ENCODE results near the gene EPB41L4B.

The EPB41L4B gene

DNA sequence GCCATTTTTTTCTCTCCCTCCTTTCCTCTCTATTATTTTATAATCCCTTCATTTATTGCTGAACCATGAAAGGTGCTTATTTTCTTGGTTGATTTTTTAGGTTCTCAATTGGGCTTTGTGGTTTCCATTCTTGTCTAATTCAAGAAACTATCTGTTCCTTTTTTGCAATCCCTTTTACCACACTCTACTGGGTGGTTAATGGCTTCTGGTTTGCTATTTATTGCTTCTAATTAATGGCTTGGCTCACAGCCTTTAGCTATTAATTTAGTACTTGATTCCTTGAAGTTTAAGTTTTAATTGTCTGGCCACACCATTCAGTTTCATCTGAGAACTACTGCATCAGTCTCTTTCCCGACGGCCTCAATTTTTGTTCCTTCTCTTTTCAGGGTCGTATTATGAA lies 159.4 kb downstream of the EPB41L4B start:
- Histone ChIP-seq H4K8ac (ENCODE audit: low read length) (no peak overlapping the region), H2AFZ (ENCODE audit: low read depth, low read length) (no peak overlapping the region), H3K9me3 (ENCODE audit: control insufficient read depth, low read length) (peaks cover 11% of the 10 kb centered on the region), H3K4me1 (ENCODE audit: control insufficient read depth, insufficient read depth, low read depth, low read length) (no peaks in the 10 kb centered on the region), H4K91ac (ENCODE audit: low read length) (no peak overlapping the region), H3K4me2 (ENCODE audit: low read length, poor library complexity, severe bottlenecking) (no peak overlapping the region), H2BK120ac (ENCODE audit: low read depth, low read length) (no peak overlapping the region), H3K23ac (ENCODE audit: low read length in 2 of 2) (no peak overlapping the region), H3K36me3 (ENCODE audit: control insufficient read depth in 1 of 2, insufficient read depth in 2 of 2, low read depth in 1 of 2, low read length in 2 of 2) (no peaks in the 10 kb centered on the region), H3K18ac (ENCODE audit: low read depth in 1 of 2, low read length in 2 of 2) (no peak overlapping the region), H3K27ac (ENCODE audit: low read length, poor library complexity, severe bottlenecking) (no peak overlapping the region), H2BK5ac (ENCODE audit: low read depth, low read length, poor library complexity, severe bottlenecking) (no peak overlapping the region), H3K4me3 (ENCODE audit: insufficient read depth in 1 of 2, low read depth in 1 of 2, low read length in 2 of 2) (no peak overlapping the region), H2BK15ac (ENCODE audit: low read depth, poor library complexity, severe bottlenecking) (no peak overlapping the region), H3K9ac (ENCODE audit: low read length) (no peak overlapping the region), H2AK5ac (ENCODE audit: low read length, severe bottlenecking) (no peak overlapping the region), H3K79me1 (replicated peaks; ENCODE audit: low read length, poor library complexity, severe bottlenecking) (no peaks in the 10 kb centered on the region), H2BK12ac (ENCODE audit: low read length in 2 of 2) (no peak overlapping the region), H3K4ac (ENCODE audit: low read depth in 1 of 2, low read length in 2 of 2) (no peak overlapping the region), H3K27me3 (ENCODE audit: control insufficient read depth in 1 of 2, insufficient read depth in 1 of 2, low read length in 2 of 2) (peaks cover 17 to 52% of the 10 kb centered on the region in 2 experiments), H3K14ac (ENCODE audit: low read length in 2 of 2) (no peak overlapping the region)
- no CpG with 5 or more reads among the region's 3 CpGs for WGBS
- DNase-seq = no peak

DNA sequence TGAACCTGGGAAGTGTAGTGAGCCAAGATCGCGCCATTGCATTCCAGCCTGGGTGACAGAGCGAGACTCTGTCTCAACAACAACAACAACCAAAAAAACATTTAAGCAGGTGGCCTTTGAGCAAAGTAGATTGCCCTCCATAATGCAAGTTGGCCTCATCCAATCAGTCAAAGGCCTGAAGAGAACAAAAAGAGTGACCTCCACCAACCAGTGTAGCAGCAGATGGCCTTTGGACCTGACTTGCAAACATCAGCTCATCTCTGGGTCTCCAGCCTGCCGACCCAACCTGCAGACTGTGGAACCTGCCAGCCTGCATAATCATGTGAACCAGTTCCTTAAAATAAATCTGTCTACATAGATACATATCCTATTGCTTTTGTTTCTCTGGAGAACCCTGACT lies 161.3 kb downstream of the EPB41L4B start:
- no peaks in the 10 kb centered on the region for H3K36me3 ChIP-seq (ENCODE audit: control insufficient read depth in 1 of 2, insufficient read depth in 2 of 2, low read depth in 1 of 2, low read length in 2 of 2)
- no peak overlapping the region for H2AFZ ChIP-seq (ENCODE audit: low read depth, low read length)
- no peak overlapping the region for H3K4me2 ChIP-seq (ENCODE audit: low read length, poor library complexity, severe bottlenecking)
- H3K4ac ChIP-seq (ENCODE audit: low read depth in 1 of 2, low read length in 2 of 2) = no peak overlapping the region
- H2BK5ac ChIP-seq (ENCODE audit: low read depth, low read length, poor library complexity, severe bottlenecking) = no peak overlapping the region
- H3K4me1 ChIP-seq (ENCODE audit: control insufficient read depth, insufficient read depth, low read depth, low read length) = no peaks in the 10 kb centered on the region
- no peak overlapping the region for H3K9ac ChIP-seq (ENCODE audit: low read length)
- 87% methylated on average over 4 of the region's 4 CpGs for WGBS
- no peak overlapping the region for H3K27ac ChIP-seq (ENCODE audit: low read length, poor library complexity, severe bottlenecking)
- H4K8ac ChIP-seq (ENCODE audit: low read length) = no peak overlapping the region
- H3K23ac ChIP-seq (ENCODE audit: low read length in 2 of 2) = no peak overlapping the region
- no peak overlapping the region for H2BK15ac ChIP-seq (ENCODE audit: low read depth, poor library complexity, severe bottlenecking)
- H2BK12ac ChIP-seq (ENCODE audit: low read length in 2 of 2) = no peak overlapping the region
- no peak for DNase-seq
- H2AK5ac ChIP-seq (ENCODE audit: low read length, severe bottlenecking) = no peak overlapping the region
- no peak overlapping the region for H4K91ac ChIP-seq (ENCODE audit: low read length)
- peaks cover 9 to 33% of the 10 kb centered on the region in 2 experiments for H3K27me3 ChIP-seq (ENCODE audit: control insufficient read depth in 1 of 2, insufficient read depth in 1 of 2, low read length in 2 of 2)
- H2BK120ac ChIP-seq (ENCODE audit: low read depth, low read length) = no peak overlapping the region
- H3K9me3 ChIP-seq (ENCODE audit: control insufficient read depth, low read length) = no peaks in the 10 kb centered on the region
- H3K18ac ChIP-seq (ENCODE audit: low read depth in 1 of 2, low read length in 2 of 2) = no peak overlapping the region
- H3K14ac ChIP-seq (ENCODE audit: low read length in 2 of 2) = no peak overlapping the region
- no peaks in the 10 kb centered on the region for H3K79me1 ChIP-seq (replicated peaks; ENCODE audit: low read length, poor library complexity, severe bottlenecking)
- H3K4me3 ChIP-seq (ENCODE audit: insufficient read depth in 1 of 2, low read depth in 1 of 2, low read length in 2 of 2) = no peak overlapping the region

DNA sequence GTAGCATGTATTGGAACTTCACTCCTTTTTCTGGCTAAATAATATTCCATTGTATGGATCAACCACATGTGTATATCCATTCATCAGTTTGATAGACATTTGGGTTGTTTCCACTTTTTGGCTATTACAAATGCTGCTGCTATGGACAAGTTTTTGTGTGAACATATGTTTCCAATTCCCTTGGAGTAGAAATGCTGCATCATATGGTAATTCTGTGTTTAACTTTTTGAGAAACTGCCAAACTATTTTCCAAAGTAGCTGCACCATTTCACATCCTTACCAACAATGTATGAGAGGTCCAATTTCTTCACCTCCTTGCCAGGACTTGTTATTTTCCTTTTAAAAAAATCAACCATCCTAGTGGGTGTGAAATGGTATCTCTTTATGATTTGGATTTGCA lies 162.2 kb downstream of the EPB41L4B start:
- no peak overlapping the region for H3K4me2 ChIP-seq (ENCODE audit: low read length, poor library complexity, severe bottlenecking)
- H2AFZ ChIP-seq (ENCODE audit: low read depth, low read length) = no peak overlapping the region
- no peaks in the 10 kb centered on the region for H3K79me1 ChIP-seq (replicated peaks; ENCODE audit: low read length, poor library complexity, severe bottlenecking)
- H2BK120ac ChIP-seq (ENCODE audit: low read depth, low read length) = no peak overlapping the region
- H3K9me3 ChIP-seq (ENCODE audit: control insufficient read depth, low read length) = no peaks in the 10 kb centered on the region
- no peak overlapping the region for H2AK5ac ChIP-seq (ENCODE audit: low read length, severe bottlenecking)
- no peak overlapping the region for H4K8ac ChIP-seq (ENCODE audit: low read length)
- DNase-seq = no peak
- no peak overlapping the region for H3K23ac ChIP-seq (ENCODE audit: low read length in 2 of 2)
- no peak overlapping the region for H3K4me3 ChIP-seq (ENCODE audit: insufficient read depth in 1 of 2, low read depth in 1 of 2, low read length in 2 of 2)
- no peak overlapping the region for H3K14ac ChIP-seq (ENCODE audit: low read length in 2 of 2)
- no peak overlapping the region for H3K9ac ChIP-seq (ENCODE audit: low read length)
- H3K27ac ChIP-seq (ENCODE audit: low read length, poor library complexity, severe bottlenecking) = no peak overlapping the region
- H3K4me1 ChIP-seq (ENCODE audit: control insufficient read depth, insufficient read depth, low read depth, low read length) = no peaks in the 10 kb centered on the region
- no peak overlapping the region for H2BK5ac ChIP-seq (ENCODE audit: low read depth, low read length, poor library complexity, severe bottlenecking)
- no peak overlapping the region for H2BK12ac ChIP-seq (ENCODE audit: low read length in 2 of 2)
- peaks cover 7 to 25% of the 10 kb centered on the region in 2 experiments for H3K27me3 ChIP-seq (ENCODE audit: control insufficient read depth in 1 of 2, insufficient read depth in 1 of 2, low read length in 2 of 2)
- no peak overlapping the region for H3K4ac ChIP-seq (ENCODE audit: low read depth in 1 of 2, low read length in 2 of 2)
- no peak overlapping the region for H2BK15ac ChIP-seq (ENCODE audit: low read depth, poor library complexity, severe bottlenecking)
- H4K91ac ChIP-seq (ENCODE audit: low read length) = no peak overlapping the region
- no peaks in the 10 kb centered on the region for H3K36me3 ChIP-seq (ENCODE audit: control insufficient read depth in 1 of 2, insufficient read depth in 2 of 2, low read depth in 1 of 2, low read length in 2 of 2)
- no peak overlapping the region for H3K18ac ChIP-seq (ENCODE audit: low read depth in 1 of 2, low read length in 2 of 2)

DNA sequence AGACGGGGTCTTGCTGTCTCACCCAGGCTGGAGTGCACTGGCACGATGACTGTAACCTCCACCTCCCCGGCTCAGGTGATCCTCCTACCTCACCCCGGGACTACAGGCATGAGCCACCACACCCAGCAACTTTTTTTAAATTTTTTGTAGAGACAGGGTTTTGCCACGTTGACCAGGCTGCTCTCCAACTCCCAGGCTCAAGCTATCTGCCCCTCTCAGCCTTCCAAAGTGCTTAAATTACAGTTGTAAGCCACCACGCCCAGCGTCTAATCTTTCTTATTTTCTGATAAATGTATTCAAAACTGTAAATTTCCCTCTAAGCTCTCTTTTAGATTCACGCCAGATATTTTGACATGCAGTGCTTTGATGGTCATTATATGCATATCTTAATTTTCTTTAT lies 164.2 kb downstream of the EPB41L4B start:
- H2BK120ac ChIP-seq (ENCODE audit: low read depth, low read length) = no peak overlapping the region
- WGBS = 74% methylated on average over 7 of the region's 8 CpGs

More for the DNA sequence above, 164.2 kb downstream of the EPB41L4B start:
- Histone ChIP-seq H2AK5ac (ENCODE audit: low read length, severe bottlenecking) (no peak overlapping the region), H3K4me2 (ENCODE audit: low read length, poor library complexity, severe bottlenecking) (no peak overlapping the region), H3K18ac (ENCODE audit: low read depth in 1 of 2, low read length in 2 of 2) (no peak overlapping the region), H3K9ac (ENCODE audit: low read length) (no peak overlapping the region), H2AFZ (ENCODE audit: low read depth, low read length) (no peak overlapping the region), H3K23ac (ENCODE audit: low read length in 2 of 2) (no peak overlapping the region), H3K4me1 (ENCODE audit: control insufficient read depth, insufficient read depth, low read depth, low read length) (no peaks in the 10 kb centered on the region), H2BK15ac (ENCODE audit: low read depth, poor library complexity, severe bottlenecking) (no peak overlapping the region), H3K27ac (ENCODE audit: low read length, poor library complexity, severe bottlenecking) (no peak overlapping the region), H3K27me3 (ENCODE audit: control insufficient read depth in 1 of 2, insufficient read depth in 1 of 2, low read length in 2 of 2) (peaks cover 6 to 7% of the 10 kb centered on the region in 2 experiments), H4K8ac (ENCODE audit: low read length) (no peak overlapping the region), H3K9me3 (ENCODE audit: control insufficient read depth, low read length) (peaks cover 7% of the 10 kb centered on the region), H3K4ac (ENCODE audit: low read depth in 1 of 2, low read length in 2 of 2) (no peak overlapping the region), H3K14ac (ENCODE audit: low read length in 2 of 2) (no peak overlapping the region), H3K36me3 (ENCODE audit: control insufficient read depth in 1 of 2, insufficient read depth in 2 of 2, low read depth in 1 of 2, low read length in 2 of 2) (no peaks in the 10 kb centered on the region), H4K91ac (ENCODE audit: low read length) (no peak overlapping the region), H2BK12ac (ENCODE audit: low read length in 2 of 2) (no peak overlapping the region), H2BK5ac (ENCODE audit: low read depth, low read length, poor library complexity, severe bottlenecking) (no peak overlapping the region), H3K79me1 (replicated peaks; ENCODE audit: low read length, poor library complexity, severe bottlenecking) (no peaks in the 10 kb centered on the region), H3K4me3 (ENCODE audit: insufficient read depth in 1 of 2, low read depth in 1 of 2, low read length in 2 of 2) (no peak overlapping the region)
- no peak for DNase-seq

All from mesenchymal stem cell (in vitro differentiated cells and primary cell).